OCI-M1 (cell line): ENCODE data around the gene GBA3.
A peak's percentile ranks its signal among the peaks of the same experiment; 100 is the strongest.

ENCODE experiments used
- DNase-seq: peaks from one replicate; lab custom pipeline; 2025; lab: John Stamatoyannopoulos, UW

The GBA3 gene

DNA sequence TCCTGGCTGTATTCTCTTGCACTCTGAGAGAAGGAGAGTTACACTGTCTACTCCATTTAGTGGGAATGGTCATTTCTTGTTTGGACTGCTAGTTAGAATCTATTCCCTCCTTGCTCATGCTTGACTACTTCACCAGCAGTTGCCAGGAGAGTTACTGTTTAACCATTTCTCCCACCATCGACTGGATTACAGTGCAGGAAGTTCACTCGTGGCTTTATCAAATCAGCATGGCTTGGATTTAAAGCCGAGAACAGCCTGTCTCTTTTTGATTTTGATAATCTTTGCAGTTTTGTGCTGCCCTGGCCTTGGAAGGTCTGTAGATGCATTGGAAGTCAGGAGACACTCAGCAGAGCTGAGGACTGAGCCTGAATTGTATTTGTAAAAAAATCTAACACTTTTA is 3.2 kb downstream of the GBA3 start:
- no peak for DNase-seq

DNA sequence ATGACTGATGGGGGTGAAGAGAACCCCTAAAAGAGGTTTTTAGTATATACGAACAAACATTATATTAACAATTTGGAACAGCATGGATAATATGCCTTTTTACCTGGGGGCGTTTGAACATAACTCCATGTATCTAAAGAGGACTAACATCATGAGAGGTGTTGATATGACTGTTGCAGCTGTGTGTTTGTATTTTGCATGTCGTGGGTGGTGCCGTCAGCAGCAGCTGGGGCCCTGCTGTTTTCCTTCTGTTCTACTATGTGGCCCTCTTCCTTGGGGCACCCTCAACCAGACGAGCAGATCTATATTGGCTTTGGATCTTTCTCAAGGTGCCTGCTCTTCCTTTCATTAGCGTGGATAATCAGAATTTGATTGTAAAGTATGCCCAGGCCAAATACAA is 11.2 kb downstream of the GBA3 start:
- no peak for DNase-seq

DNA sequence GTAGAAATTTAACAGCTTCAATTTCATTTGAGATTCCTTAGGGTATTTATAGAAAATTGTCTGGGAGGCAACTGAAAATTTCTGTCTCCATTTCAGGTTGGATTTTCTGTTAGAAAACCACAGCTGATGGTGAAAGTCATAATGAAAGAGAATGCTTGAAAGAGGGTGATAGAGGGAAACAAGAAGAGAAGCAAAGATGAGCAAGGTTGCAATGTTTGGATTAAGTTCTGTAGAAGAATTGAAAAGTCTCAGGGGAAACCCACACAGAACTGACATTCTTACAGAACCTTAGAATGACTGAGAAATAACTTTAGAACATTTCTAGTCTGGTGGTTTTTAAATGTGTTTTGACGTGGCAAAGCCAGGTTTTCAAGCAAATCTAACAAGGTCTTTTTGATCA is 14.7 kb downstream of the GBA3 start:
- no peak for DNase-seq

DNA sequence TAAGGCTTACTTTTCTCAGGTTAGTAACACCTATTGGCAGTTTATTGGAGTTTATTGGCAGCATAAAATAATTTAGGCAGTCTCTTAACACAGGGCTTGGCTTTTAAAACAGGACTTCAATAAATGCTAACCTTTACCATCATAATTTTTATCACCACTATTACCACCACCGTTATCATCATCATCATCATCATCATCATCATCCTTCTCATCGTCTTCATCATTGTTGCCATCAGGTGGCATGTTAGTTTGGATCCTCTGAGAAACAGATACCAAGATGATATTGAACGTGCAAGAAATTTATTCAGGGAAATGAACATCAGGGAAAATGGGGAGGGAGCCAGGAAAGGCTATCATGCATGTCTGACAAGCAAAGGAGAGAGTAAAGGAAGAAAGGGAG is 16.2 kb downstream of the GBA3 start:
- DNase-seq = no peak

DNA sequence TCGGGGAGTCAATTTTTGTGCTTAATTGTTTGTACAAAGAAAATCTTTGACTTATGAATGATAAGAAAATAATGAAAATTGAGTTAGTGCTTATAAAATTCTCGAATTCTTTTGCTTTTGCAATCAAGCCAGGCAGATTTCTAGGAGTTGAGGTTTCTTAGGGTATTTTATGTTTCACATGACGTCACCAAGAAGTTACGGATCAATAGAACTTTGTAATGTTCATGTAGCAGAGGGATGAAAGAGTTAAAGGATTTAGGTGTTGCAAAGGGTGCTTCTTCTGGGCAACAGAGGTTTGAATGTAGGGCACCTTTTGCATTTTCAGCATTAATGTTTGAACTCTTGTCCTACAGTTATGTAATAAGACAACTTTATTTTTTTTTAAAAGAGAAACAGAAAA is 19.4 kb downstream of the GBA3 start:
- DNase-seq = no peak

DNA sequence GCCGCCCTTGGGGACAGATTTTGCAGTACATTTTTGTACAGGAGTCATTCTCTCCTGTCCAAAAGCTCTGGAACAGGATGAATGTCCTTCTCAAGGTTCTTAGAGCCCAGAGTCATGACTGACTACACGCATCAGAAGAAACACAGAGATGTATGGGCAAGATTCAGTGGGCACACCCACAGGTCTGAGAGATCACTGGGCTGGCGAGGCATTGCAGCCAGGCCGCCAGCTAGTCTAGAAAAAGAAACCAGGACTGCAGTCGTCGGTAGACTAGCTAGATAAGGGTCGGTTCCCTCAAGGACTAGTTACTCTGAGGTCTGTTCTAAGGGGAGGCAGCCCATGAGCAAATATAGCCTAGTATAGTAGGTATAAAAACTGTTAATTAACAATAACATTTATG is 19.8 kb downstream of the GBA3 start:
- peak; percentile 26 for DNase-seq

DNA sequence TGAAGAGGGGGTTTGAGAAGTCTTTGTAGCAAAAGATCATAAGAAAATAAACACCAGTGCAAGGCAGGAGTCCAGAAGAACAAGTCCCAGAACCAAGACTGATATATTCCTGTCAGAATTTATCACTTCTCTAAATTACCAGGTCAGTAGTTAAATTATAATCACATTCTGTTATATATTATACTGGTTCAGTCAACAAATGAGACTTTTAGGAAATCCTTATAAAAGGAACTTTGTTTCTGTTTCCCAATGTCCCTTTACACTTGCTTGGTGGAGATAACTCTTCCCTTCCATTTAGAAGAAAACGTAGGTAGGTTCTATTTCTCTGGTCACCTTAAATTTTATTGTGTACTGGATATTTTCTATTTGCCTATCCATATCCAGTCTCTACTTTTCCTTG is 21.1 kb downstream of the GBA3 start:
- no peak for DNase-seq

DNA sequence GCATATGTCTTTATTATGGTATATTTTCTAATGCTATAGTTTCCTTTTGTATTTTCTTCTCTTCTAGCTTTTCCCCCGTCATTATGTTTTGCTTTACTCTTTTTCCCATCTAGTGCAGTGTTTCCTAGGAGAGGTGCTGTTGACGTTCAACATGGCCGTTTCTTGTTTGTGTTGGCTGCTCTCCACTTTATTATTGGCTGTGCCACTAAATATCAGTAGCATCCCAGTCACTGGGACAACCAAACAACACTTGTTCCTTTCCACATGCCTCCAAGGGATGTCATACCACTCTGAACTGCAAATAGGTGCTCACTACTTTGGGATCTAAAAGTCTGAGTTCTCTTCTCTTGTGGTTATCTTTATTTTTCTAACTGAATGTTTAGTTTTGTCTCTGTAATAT is 26.5 kb downstream of the GBA3 start:
- DNase-seq = no peak

DNA sequence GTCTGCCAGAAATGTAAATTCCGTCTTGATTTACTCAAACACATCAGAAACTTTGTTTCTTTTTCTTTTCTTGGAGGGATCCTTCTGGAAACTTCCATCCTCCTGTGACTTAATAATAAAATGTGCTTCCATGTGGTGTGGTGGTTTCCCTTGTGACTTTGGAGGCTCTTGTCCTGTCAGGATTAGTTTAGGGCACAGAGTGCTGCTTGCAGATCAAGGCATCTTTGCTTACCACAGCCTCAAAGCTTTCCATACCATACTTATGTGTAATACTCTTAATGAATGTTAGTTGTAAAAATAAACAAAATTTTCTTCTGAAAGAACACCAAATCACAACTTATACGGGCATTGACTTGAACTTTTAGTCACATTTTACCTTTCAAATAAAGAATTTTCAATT is 27.4 kb downstream of the GBA3 start:
- no peak for DNase-seq

DNA sequence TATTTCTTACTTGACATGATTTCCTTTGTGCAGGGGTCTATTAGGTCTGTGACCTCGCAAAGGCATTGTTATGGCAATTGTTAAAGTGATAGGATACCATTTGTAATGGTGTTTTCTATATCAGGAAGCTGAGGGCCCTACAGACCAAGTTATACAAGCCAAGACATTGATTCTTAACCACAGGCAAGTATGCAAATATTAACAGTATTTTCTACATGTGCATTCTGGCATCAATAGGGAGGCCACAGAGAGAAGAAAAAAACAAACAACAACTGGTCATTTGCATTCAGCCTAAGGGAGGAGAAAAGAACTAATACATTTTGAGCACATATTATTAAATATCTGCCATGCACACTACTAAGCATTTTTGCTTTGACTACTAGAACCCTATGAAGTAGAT is 28.5 kb downstream of the GBA3 start:
- DNase-seq = no peak

DNA sequence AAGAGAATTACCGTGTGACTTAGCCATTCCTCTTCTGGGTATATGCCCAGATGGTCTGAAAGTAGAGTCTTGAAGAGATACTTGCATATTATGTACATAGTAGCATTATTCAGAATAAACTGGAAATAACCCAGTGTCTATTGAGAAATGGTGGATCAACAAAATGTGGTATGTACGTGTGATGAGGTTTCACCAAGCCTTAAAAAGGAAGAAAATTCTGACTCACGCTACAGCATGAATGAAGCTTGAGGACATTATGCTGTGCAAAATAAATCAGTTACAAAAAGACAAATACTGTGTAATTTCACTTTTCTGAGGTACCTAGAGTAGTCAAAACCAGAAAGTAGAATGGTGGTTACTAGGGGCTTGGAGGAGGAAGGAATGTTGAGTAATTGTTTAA is 37.3 kb downstream of the GBA3 start:
- DNase-seq = no peak

DNA sequence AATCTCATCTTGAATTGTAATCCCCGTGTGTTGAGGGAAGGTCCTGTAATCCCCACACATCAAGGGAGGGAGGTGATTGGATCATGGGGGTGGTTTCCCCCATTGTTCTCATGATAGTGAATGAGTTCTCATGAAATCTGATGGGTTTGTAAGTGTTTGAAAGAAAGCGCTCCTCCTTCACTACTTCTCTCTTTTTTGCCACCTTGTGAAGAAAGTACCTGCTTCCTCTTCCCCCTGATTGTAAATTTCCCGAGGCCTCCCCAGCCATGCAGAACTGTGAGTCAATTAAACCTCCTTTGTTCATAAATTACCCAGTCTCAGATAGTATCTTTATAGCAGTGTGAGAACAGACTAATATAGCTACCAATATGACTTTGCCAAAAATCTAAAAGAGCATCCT is 41.1 kb downstream of the GBA3 start:
- no peak for DNase-seq

DNA sequence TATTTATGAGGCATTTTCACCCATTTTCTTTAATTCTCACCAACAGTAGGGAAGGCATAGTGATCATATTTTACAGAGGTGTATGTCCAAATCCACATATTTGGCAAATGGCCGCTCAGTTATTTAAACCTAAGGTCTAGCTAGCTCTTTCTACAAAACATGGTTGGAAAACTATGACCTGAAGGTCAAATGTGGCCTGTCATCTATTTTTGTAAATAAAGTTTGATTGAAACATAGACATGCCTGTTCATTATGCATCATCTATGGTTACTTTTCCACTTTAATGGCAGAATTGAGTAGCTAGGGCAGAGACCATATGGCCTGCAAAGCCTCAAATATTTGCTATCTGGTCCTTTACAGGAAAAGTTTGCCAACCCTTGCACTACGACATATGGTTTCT is 44.2 kb downstream of the GBA3 start:
- DNase-seq = no peak

DNA sequence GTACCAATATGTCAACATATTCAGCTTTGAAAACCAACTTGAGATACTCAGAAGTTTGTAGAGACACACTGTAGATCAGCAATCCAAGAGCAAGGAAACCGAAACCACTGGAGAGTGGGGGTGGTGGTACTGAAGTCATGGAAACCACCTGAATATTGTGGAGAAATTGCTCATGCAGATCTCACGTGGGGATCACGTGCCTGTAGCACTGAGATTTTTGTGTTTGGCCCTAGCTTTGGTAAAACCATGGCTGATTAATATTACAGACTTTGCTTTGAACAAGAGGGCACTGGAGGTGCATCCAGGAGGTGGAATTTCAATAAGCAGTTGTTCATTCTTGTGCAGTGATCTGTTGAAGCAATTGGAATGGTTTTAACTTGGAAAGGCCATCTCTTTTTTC is 47.2 kb downstream of the GBA3 start:
- DNase-seq = peak; percentile 75

DNA sequence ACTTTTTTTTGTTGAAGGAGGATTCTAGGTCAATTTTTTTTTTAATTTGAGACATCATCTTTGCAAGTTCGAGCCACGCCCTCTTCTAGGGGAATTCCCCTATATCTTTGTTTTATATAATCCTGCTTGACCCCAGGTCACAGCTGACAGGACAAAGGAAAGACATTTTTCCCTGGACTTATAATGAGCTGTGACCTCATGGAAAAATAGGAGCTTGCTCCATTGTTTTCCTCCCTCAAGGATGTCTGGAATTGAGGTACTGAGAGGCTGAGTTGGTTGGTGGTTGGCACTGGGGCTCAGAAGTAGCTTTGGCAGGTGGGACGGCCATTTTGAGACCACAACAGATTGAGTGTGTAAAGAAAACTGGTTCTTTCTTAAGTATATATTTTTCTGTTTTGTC is 49.0 kb downstream of the GBA3 start:
- no peak for DNase-seq

DNA sequence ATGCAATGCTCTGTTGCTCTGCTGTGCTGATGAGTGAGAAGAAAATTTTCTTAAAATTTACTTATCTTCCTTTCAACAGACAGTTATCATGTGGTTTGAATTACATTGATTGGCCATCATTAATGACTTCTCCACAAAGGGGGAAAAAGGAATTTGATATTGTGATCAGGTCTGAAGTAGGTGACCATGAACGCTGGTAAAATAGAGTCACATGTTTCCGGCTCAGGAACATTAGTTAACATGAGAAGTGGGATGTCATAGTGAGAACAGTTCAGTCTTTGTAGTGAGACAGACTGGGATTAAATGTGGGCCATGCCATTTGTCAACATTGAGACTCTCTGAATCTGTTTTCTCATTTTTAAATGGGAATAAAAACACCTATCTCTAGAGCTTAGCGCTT is 50.6 kb downstream of the GBA3 start:
- DNase-seq = no peak

DNA sequence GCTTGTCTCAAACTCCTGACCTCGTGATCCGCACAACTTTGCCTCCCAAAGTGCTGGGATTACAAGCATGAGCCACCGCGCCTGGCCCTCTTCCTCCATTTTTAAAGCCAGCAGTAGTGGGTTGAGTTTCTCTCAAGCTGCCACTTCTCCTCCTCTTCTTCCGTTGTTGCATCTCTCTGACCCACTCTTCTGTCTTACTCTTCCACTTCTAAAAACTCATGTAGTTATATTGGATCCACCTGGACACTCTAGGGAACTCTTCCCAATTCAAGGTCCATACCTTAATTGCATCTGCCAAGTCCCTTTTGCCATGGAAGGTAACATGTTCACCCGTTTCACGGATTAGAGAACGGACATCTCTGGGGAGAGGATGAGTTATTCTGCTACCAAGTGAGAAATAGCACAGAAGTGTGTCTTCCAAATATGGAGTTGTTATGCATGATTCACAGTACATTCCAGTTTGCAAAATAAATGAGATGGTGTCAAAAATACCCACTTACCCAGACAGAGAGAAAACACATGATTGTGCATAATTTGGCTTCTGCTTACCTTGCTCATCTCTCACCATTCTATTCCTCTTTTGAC is 51.8 kb downstream of the GBA3 start:
- no peak for DNase-seq

DNA sequence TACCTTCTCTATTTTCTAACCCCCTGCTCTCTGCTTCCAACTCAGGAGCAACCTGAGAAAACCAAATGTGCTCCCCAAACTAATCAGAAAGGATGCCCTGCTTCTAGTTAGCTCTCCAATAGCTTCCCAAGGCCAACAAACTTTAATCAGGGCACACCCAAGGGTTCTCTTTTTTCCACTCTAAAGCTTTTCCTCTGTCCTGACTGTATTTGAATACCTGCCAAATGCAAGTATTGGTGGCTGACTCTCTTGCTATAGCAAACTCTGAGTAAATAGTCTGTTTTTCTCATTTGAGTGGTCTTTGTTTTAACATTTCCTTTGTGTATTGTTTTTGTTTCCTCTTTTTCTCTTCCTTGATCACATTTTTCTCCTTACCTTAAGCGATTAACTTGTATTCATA is 52.5 kb downstream of the GBA3 start:
- no peak for DNase-seq

DNA sequence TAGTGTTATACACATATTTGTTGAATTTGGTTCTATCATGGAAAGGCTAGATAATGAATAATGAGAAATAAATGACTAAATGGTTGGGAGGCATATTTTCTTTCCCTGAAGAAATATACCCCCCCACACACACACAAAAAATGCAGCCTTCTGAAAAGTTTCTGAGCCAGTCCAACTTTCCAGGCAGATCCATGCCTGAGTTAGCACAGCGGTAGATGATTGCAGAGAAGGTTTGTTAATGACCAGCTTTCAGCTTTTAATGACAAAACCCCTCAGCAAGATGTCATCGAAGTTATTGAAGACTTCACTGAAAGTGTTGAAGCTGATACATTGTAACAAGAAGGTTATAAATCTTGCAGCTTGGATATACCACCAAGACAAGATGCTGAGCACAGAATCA is 61.4 kb downstream of the GBA3 start:
- DNase-seq = no peak

DNA sequence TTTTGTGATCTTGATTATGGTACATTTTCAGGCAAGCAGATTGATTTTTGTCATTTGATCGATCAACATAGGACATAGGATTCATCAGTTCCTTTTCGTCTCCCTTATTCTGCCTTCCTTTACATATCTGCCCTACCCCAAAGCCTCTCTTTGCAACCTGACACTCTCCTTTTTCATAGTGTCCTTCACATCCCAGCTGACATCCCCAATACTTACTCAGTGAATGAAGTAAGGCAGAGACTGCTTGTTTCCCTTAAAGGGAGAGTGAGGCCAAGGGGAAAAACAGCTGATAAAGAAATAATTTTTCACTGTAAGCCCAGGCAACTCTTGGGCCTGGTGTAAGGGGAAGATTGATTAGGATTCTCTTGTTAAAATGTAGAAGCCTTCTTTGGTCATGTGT is 69.8 kb downstream of the GBA3 start:
- no peak for DNase-seq

DNA sequence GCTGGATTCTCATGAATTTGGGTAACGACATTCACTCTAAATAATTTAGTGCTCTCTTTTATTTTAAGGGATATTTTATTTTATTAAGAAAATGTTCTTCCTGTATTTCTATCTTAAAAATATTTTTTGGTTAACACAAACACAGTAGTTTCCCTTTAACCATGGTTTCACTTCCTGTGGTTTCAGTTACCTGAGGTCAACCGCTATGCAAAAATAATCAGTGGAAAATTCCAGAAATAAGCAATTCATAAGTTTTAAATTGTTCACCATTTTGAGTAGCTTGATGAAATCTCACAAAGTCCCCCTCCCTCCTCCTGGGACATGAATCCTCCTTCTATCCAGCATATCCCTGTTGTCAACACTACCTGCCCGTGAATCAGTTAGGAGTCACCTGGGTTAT is 71.4 kb downstream of the GBA3 start:
- no peak for DNase-seq

DNA sequence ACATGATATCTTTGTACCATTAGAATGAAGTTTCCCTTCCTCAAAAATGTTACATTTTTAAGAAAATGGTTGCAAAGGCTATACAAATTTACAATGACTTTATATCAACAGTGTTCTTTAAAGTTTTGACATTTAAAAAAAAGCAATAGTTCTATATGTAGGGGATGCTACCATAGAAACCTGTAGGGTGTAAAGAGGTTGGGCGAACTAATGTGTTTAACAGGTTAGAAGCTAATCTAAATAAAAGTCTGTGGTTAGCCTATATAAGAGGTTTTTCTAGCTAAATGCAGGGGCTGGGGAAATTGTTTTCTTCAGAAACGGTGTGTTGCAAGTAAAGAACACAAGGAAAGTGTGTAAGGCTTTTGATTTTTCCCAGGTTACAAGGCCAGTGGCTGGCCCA is 73.3 kb downstream of the GBA3 start:
- no peak for DNase-seq

DNA sequence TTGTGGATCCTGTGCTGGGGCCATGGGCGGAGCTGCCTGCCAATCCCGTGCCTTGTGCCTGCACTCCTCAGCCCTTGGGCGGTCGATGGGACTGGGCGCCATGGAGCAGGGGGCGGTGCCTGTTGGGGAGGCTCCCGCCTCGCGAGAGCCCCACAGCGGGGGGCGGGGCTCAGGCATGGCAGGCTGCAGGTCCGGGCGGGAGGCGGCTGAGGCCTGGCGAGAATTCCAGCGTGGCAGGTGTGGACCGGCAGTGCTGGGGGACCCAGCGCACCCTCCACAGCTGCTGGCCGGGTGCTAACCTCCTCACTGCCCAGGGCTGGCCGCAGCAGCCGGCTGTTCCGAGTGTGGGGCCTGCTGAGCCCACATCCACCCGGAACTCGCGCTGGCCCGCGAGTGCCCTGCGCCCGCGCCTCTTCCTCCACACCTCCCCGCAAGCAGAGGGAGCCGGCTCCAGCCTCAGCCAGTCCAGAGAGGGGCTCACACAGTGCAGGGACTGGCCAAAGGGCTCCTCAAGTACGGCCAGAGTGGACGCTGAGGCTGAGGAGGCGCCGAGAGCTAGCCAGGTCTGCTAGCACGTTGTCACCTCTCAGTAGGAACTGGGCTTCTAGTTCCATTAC is 85.9 kb downstream of the GBA3 start:
- DNase-seq = no peak

DNA sequence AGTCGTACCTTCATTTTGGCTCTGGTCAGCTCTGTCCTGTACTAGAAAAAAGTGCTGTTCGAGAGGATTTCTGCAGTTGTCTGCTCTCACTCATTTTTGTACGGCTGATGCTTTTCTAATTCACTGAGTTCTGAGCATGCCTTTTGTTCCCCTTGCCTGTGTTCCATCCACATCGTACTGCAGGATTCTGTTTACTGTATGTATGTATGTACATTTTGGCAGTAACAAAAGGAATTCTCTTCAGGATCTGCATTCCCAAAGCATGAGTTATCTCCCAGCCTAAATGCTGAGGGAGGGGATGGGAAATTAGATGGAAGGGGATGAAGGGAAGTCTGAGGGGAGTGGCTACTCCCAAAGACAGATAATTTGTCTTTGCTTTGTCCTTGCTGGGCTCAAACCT is 87.6 kb downstream of the GBA3 start:
- DNase-seq = no peak

DNA sequence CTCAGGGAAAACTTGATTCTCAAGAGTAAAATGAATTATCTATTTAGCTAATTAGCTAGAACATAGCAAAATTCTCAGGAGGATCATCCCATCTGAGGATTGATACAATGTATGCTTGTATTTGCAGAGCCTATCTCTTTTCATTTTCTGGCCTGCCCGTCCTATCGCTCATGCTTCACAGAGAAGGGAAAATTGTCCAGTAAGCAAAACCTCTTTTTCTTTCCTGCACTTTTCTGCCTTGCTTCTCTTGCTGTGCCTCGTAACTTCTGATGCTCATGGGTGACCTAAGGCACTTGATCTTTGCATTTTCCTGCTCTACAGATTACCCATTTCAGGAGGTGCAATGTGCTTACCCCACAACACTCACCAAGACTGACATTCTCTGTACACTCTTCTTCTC is 88.1 kb downstream of the GBA3 start:
- no peak for DNase-seq
